Uterus (tissue), 4 donors: ENCODE results near the gene BMP10. TPM values are rescaled to one million over a fixed set of nuclear protein-coding genes. Genes with fewer than 3 reads are reported as not detected.

Experiments used
- DNase-seq, 2 donors: peaks; one replicate each; pipeline ENCODE4 v3.0.0-alpha.2; 2019 to 2020
- H3K27ac ChIP-seq, 2 donors: fragments of 200-600 bp; sonication (generic); 1 replicate in 1 of 2; 2 replicates in 1 of 2; pipeline ENCODE4 v1.5.1; 2016 to 2018
- H3K27me3 ChIP-seq, 2 donors: fragments of 200-600 bp; sonication (generic); one replicate each; pipeline ENCODE4 v1.5.1; 2018 to 2019; ENCODE audit warnings: control low read depth in 1 of 2
- H3K36me3 ChIP-seq, 2 donors: fragments of 200-600 bp; sonication (generic); one replicate each; pipeline ENCODE4 v1.5.1; 2019; ENCODE audit warnings: control low read depth in 1 of 2
- H3K4me1 ChIP-seq, 2 donors: fragments of 200-600 bp; sonication (generic); one replicate each; pipeline ENCODE4 v1.5.1; 2018 to 2019; ENCODE audit warnings: control low read depth in 1 of 2
- H3K4me3 ChIP-seq, 2 donors: fragments of 200-600 bp; sonication (generic); 1 replicate in 1 of 2; 2 replicates in 1 of 2; pipeline ENCODE4 v1.5.1; 2018 to 2019; ENCODE audit warnings: mild to moderate bottlenecking in 1 of 2
- H3K9me3 ChIP-seq, 2 donors: fragments of 200-600 bp; sonication (generic); one replicate each; pipeline ENCODE4 v1.5.1; 2019; ENCODE audit warnings: control low read depth in 1 of 2
- CTCF ChIP-seq, 4 experiments: fragments of 200-600 bp in 2 of 4; fragments of 450-650 bp in 2 of 4; sonication (generic) in 2 of 4; IDR thresholded peaks; one replicate each; pipeline ENCODE4 v1.5.1; 2016 to 2019; ENCODE audit warnings: antibody characterized with exemption in 4 of 4, mild to moderate bottlenecking in 2 of 4, moderate library complexity in 1 of 4
- POLR2A ChIP-seq, 2 donors: fragments of 450-650 bp; IDR thresholded peaks; one replicate each; pipeline ENCODE4 v1.6.1; 2016; ENCODE audit warnings: antibody characterized with exemption in 2 of 2, mild to moderate bottlenecking in 1 of 2, moderate library complexity in 1 of 2
- intact Hi-C: fragments of 100-400 bp; cut with DNase I; formaldehyde crosslinking; loops from one replicate; pipeline ENCODE4 v1.15.1; 2023; ENCODE audit warnings: low total_unique reads
- total RNA-seq, 4 donors: library from RNA; depleted of rRNA in 3 of 4; stranded (reverse); fragments of >200 nt in 3 of 4; gene quantifications; one replicate each; pipeline versions ENCODE4 v1.1.0 to v1.2.4, GENCODE V29; 2014 to 2023
- donor health status: DM: yes; HTN: yes; CAD: no.

BMP10 gene
- total RNA-seq, 4 donors from 2014 or later, result not detected

DNA sequence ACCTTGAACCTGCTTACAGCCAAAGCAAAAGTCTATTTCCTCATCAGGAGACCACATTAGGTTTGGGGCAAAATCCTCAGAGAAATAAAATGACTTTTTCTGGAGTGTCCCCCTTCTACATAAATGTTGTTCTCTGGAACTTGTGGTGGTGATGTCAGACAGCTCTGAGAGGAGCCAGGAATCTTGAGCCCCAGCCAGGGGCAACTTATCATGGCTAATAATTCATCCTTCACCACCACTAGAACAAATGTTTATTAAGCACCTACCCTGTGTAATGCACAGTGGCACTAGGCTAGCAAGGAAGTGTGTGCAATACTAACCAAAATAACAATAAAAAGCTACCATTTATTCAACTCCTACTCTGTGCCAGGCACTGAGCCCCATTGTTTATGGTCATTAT is 9.0 kb upstream of the BMP10 start:
- Histone ChIP-seq H3K4me1 (no peaks in the 10 kb centered on the region), H3K27ac (no peak overlapping the region), H3K9me3 (no peaks in the 10 kb centered on the region), H3K4me3 (no peak overlapping the region), H3K36me3 (no peaks in the 10 kb centered on the region), H3K27me3 (no peaks in the 10 kb centered on the region)
- TF ChIP-seq CTCF (IDR thresholded peaks at IDR 0.05), result no peak
- no peak for TF ChIP-seq POLR2A (IDR thresholded peaks at IDR 0.05)
- no peak for DNase-seq
- intact Hi-C loops, result no loop called here

DNA sequence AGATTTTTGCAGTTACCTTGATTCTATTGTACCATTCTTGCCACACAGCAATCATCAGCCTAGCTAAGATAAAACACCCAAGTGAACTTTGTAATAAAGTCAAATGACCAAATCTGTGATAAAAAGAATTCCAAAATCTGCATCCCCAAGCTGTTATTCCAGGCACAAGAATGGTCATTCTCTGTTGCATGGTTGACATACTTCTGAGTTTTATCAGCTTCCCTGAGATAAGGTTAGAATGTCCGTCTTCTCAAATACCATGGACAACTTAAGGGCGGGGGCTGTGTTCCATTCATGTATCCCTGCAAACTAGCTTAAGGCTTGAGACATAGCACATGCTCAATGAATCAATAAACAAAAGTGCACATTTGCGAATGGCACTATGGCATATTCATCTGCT is 8.1 kb upstream of the BMP10 start:
- intact Hi-C loops, result no loop called here
- no peak overlapping the region for H3K4me3 ChIP-seq
- no peaks in the 10 kb centered on the region for H3K27me3 ChIP-seq
- no peaks in the 10 kb centered on the region for H3K36me3 ChIP-seq
- H3K9me3 ChIP-seq, result no peaks in the 10 kb centered on the region
- TF ChIP-seq POLR2A (IDR thresholded peaks at IDR 0.05) (no peak), CTCF (IDR thresholded peaks at IDR 0.05) (no peak)
- H3K27ac ChIP-seq, result no peak overlapping the region
- no peak for DNase-seq
- H3K4me1 ChIP-seq, result no peaks in the 10 kb centered on the region

GRCh38 chr2:68878753-68879152 is 7.6 kb upstream of the BMP10 start:
- H3K36me3 ChIP-seq, result no peaks in the 10 kb centered on the region
- H3K4me3 ChIP-seq, result no peak overlapping the region
- TF ChIP-seq POLR2A (IDR thresholded peaks at IDR 0.05) (no peak), CTCF (IDR thresholded peaks at IDR 0.05) (no peak)
- intact Hi-C loops, result no loop called here
- no peaks in the 10 kb centered on the region for H3K27me3 ChIP-seq
- no peaks in the 10 kb centered on the region for H3K9me3 ChIP-seq
- no peak overlapping the region for H3K27ac ChIP-seq
- no peak for DNase-seq
- no peaks in the 10 kb centered on the region for H3K4me1 ChIP-seq

GRCh38 chr2:68878071-68878711 is 7.0 kb upstream of the BMP10 start:
- TF ChIP-seq POLR2A (IDR thresholded peaks at IDR 0.05), result no peak
- TF ChIP-seq CTCF (IDR thresholded peaks at IDR 0.05), result no peak
- Histone ChIP-seq H3K9me3 (no peaks in the 10 kb centered on the region), H3K4me3 (no peak overlapping the region), H3K36me3 (no peaks in the 10 kb centered on the region), H3K27ac (no peak overlapping the region), H3K4me1 (no peaks in the 10 kb centered on the region), H3K27me3 (no peaks in the 10 kb centered on the region)
- intact Hi-C loops, result no loop called here
- DNase-seq, result no peak

GRCh38 chr2:68877079-68877772 is 6.0 kb upstream of the BMP10 start:
- no peak overlapping the region for H3K4me3 ChIP-seq
- H3K9me3 ChIP-seq, result no peaks in the 10 kb centered on the region
- DNase-seq, result no peak
- intact Hi-C loops, result no loop called here
- no peak for TF ChIP-seq CTCF (IDR thresholded peaks at IDR 0.05)
- H3K27me3 ChIP-seq, result no peaks in the 10 kb centered on the region
- H3K27ac ChIP-seq, result no peak overlapping the region
- no peaks in the 10 kb centered on the region for H3K36me3 ChIP-seq
- no peaks in the 10 kb centered on the region for H3K4me1 ChIP-seq
